ENCODE measurements around the gene TIMM44. TPM values are rescaled to one million over a fixed set of nuclear protein-coding genes. Genes with fewer than 3 reads are reported as not detected.

Gene TIMM44
- total RNA-seq, 1 experiment from 2014 or later = 114 TPM

GRCh38 chr19:7879111-7879807, 64.2 kb downstream of the TIMM44 start:
- Histone ChIP-seq H4K5ac (ENCODE audit: insufficient read length, low read depth, low read length) (no peak overlapping the region), H3K9me3 (ENCODE audit: control insufficient read depth, low read depth, low read length) (no peaks in the 10 kb centered on the region), H2BK120ac (ENCODE audit: low read depth, low read length, poor library complexity, severe bottlenecking) (no peak overlapping the region), H3K23ac (ENCODE audit: insufficient read length, low read depth, low read length) (no peak overlapping the region), H3K4me1 (ENCODE audit: insufficient read depth, low read length) (no peaks in the 10 kb centered on the region), H3K4ac (ENCODE audit: low read depth, low read length) (no peak overlapping the region), H3K9ac (ENCODE audit: extremely low read depth, insufficient read length, low read length) (no peak overlapping the region), H3K27ac (ENCODE audit: insufficient read length, low read depth, low read length) (no peak overlapping the region), H3K56ac (ENCODE audit: insufficient read length, low read depth, low read length) (no peak overlapping the region), H2BK5ac (ENCODE audit: insufficient read length, low read length) (no peak overlapping the region), H2BK15ac (ENCODE audit: low read depth, low read length) (no peak overlapping the region), H3K14ac (ENCODE audit: insufficient read depth, low read length) (no peak overlapping the region), H3K27me3 (ENCODE audit: insufficient read depth, low read length) (no peaks in the 10 kb centered on the region), H4K20me1 (ENCODE audit: control insufficient read depth, insufficient read depth, insufficient read length) (no peaks in the 10 kb centered on the region), H3K4me2 (ENCODE audit: insufficient read depth, insufficient read length, low read length) (no peak overlapping the region), H3K79me2 (ENCODE audit: insufficient read depth, low read length) (no peaks in the 10 kb centered on the region), H2BK20ac (ENCODE audit: low read depth, low read length, poor library complexity, severe bottlenecking) (no peak overlapping the region), H2AFZ (ENCODE audit: low read length) (no peak overlapping the region), H3K23me2 (ENCODE audit: insufficient read length, low read depth, low read length, poor library complexity, severe bottlenecking) (no peaks in the 10 kb centered on the region), H2BK12ac (ENCODE audit: insufficient read length, low read depth, low read length) (no peak overlapping the region), H3K18ac (ENCODE audit: insufficient read length, low read depth, low read length) (no peak overlapping the region), H2AK5ac (ENCODE audit: insufficient read length, low read length) (no peak overlapping the region), H4K8ac (replicated peaks; ENCODE audit: insufficient read length, low read depth, low read length) (no peak overlapping the region), H4K91ac (ENCODE audit: insufficient read length, low read depth, low read length) (no peak overlapping the region), H3K79me1 (ENCODE audit: insufficient read depth, low read depth, low read length, poor library complexity, severe bottlenecking) (no peaks in the 10 kb centered on the region), H3T11ph (ENCODE audit: low read length) (no peak overlapping the region)
- DNase-seq = no peak
- H3K9me3 Mint-ChIP-seq = peaks cover 5 to 10% of the 10 kb centered on the region in 2 experiments; a peak in 3 of 5 replicates
- no CpG with 5 or more reads among the region's 18 CpGs for WGBS (ENCODE audit: extremely low coverage, insufficient read length, low lambda C conversion rate)
- H3K4me3 Mint-ChIP-seq = no peak overlapping the region; a peak in 1 of 5 replicates
- no peak for TF ChIP-seq CTCF (conservative IDR thresholded peaks at IDR 0.05)
- H3K36me3 Mint-ChIP-seq (ENCODE audit: insufficient read depth in 1 of 3, low read depth in 3 of 3) = no peaks in the 10 kb centered on the region
- H3K27me3 Mint-ChIP-seq (ENCODE audit: low read depth) = peaks cover 6% of the 10 kb centered on the region
- no peak overlapping the region for H3K27ac Mint-ChIP-seq
- peaks cover 2 to 4% of the 10 kb centered on the region in 2 experiments; a peak in 1 of 4 replicates for H3K4me1 Mint-ChIP-seq
